DOHH2 (cell line): ENCODE data around the gene PPP4R4.

Source experiments
- EZH2phosphoT487 ChIP-seq: fragments of 200-600 bp; sonication (generic); IDR thresholded peaks from 2 replicates; pipeline ENCODE4 v1.6.1; 2017; ENCODE audit warnings: borderline replicate concordance, mild to moderate bottlenecking, antibody characterized with exemption, low read length, moderate library complexity, mixed read lengths
- TF ChIP-seq, protein P1 (sequence below): fragments of 200-600 bp; sonication (generic); IDR thresholded peaks from one replicate; pipeline ENCODE4 v1.5.1; 2014; ENCODE audit warnings: antibody characterized with exemption, mild to moderate bottlenecking, low read depth, low read length; ENCODE audit not compliant: poor library complexity, severe bottlenecking

- TF ChIP-seq, protein P1, sequence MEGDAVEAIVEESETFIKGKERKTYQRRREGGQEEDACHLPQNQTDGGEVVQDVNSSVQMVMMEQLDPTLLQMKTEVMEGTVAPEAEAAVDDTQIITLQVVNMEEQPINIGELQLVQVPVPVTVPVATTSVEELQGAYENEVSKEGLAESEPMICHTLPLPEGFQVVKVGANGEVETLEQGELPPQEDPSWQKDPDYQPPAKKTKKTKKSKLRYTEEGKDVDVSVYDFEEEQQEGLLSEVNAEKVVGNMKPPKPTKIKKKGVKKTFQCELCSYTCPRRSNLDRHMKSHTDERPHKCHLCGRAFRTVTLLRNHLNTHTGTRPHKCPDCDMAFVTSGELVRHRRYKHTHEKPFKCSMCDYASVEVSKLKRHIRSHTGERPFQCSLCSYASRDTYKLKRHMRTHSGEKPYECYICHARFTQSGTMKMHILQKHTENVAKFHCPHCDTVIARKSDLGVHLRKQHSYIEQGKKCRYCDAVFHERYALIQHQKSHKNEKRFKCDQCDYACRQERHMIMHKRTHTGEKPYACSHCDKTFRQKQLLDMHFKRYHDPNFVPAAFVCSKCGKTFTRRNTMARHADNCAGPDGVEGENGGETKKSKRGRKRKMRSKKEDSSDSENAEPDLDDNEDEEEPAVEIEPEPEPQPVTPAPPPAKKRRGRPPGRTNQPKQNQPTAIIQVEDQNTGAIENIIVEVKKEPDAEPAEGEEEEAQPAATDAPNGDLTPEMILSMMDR = no peak
- TF ChIP-seq EZH2phosphoT487 = no peak
These were observed 2.7 kb downstream of the PPP4R4 start for GRCh38 chr14:94176808-94177207.
